Pancreas (tissue), 10 donors: ENCODE results near the gene GRM5. TPM values are rescaled to one million over a fixed set of nuclear protein-coding genes. Genes with fewer than 3 reads are reported as not detected.

Experiments
- ATAC-seq, 4 donors: fragments of 200-7000 bp; cut with Tn5 transposase; one replicate each; pipeline versions ENCODE4 v1.8.0 to v1.9.1; 2020; ENCODE audit warnings: mild to moderate bottlenecking in 4 of 4, moderate library complexity in 4 of 4
- DNase-seq, 6 donors: peaks; one replicate each; pipeline ENCODE4 v3.0.0-alpha.2; 2020
- FAIRE-seq: peaks from 2 replicates; lab custom pipeline; 2012; peaks lifted over from hg19 to GRCh38; lab: Jason Lieb, UNC
- H3K27ac ChIP-seq, 4 donors: fragments of 200-600 bp; sonication (generic); 1 replicate in 3 of 4; 2 replicates in 1 of 4; pipeline versions ENCODE4 v1.5.0 to v1.8.0; 2020
- H3K27me3 ChIP-seq, 4 donors: fragments of 200-600 bp; one replicate each; pipeline ENCODE4 v1.8.0; 2021
- H3K36me3 ChIP-seq, 3 donors: fragments of 200-600 bp; sonication (generic) in 1 of 3; one replicate each; pipeline versions ENCODE4 v1.5.0 to v1.8.0; 2020 to 2021
- H3K4me1 ChIP-seq, 3 donors: fragments of 200-600 bp; one replicate each; pipeline ENCODE4 v1.8.0; 2021
- H3K4me3 ChIP-seq, 4 donors: fragments of 200-600 bp; sonication (generic) in 2 of 4; one replicate each; pipeline versions ENCODE4 v1.5.0 to v1.8.0; 2020 to 2021
- H3K9me3 ChIP-seq, 4 donors: fragments of 200-600 bp; one replicate each; pipeline ENCODE4 v1.8.0; 2021
- CTCF ChIP-seq, 4 donors: fragments of 200-600 bp; sonication (generic) in 3 of 4; IDR thresholded peaks; one replicate each; pipeline versions ENCODE4 v1.5.0 to v1.8.0; 2021; ENCODE audit warnings: antibody characterized with exemption in 4 of 4
- WGBS, 2 donors: extraction: QIAGEN DNeasy Blood & Tissue Kit; methylation state at CpG; one replicate each; pipeline ENCODE4 v1.1.7; 2013; 5-methylcytosine and 5-hydroxymethylcytosine counted together
- intact Hi-C, 3 donors: fragments of 100-400 bp; cut with DNase I; formaldehyde crosslinking; loops; one replicate each; pipeline versions ENCODE4 v1.11.1 to v1.14.2; 2022
- polyA plus RNA-seq, 2 donors: library from polyadenylated mRNA; stranded (reverse); fragments of 200-250 nt; gene quantifications; one replicate each; pipeline ENCODE4 v1.2.3, GENCODE V29; 2013
- total RNA-seq, 6 donors: library from RNA; stranded (reverse); fragmentation: NEBNext Ultra II Directional in 4 of 6; extraction: Animal tissue kit (Norgen Biotek cat#: 25700) in 4 of 6; gene quantifications; one replicate each; pipeline versions ENCODE4 v1.2.1 to v1.2.4, GENCODE V29; 2021 to 2023
- donor health status: healthy with polysubstance abuse.
- donor health status: DM: no; HTN: no; CAD: no; lungs with moderate emphysema.
- donor health status: DM: no; HTN: no; CAD: no.
- donor health status: control.
- donor health status: control.
- donor health status: Bipolar disorder and iron deficiency.
- donor health status: DM: yes; HTN: yes; CAD: no.
- donor health status: DM: no; HTN: no; CAD: no.
- donor health status: DM: no; HTN: no; CAD: no.
- donor health status: DM: yes; HTN: yes; CAD: no.

Gene GRM5
- total and polyA plus RNA-seq, 8 donors = 0.02 to 0.06 (median 0.06) TPM; not detected in 5

- Histone ChIP-seq H3K4me3 (no peak overlapping the region), H3K27ac (no peak overlapping the region), H3K4me1 (no peaks in the 10 kb centered on the region), H3K9me3 (no peaks in the 10 kb centered on the region), H3K36me3 (no peaks in the 10 kb centered on the region), H3K27me3 (no peaks in the 10 kb centered on the region)
- no peak for TF ChIP-seq CTCF (IDR thresholded peaks at IDR 0.05)
- intact Hi-C loops = no loop called here
- DNase-seq (no peak), FAIRE-seq (no peak), ATAC-seq (no peak)
- 25 to 28% methylated on average over 1 of the region's 1 CpG for WGBS, 2 donors
Measured at GRCh38 chr11:88657076-88657738, 408.6 kb downstream of the GRM5 start.

- Histone ChIP-seq H3K27me3 (no peaks in the 10 kb centered on the region), H3K4me1 (no peaks in the 10 kb centered on the region), H3K9me3 (no peaks in the 10 kb centered on the region), H3K27ac (no peak overlapping the region), H3K36me3 (no peaks in the 10 kb centered on the region), H3K4me3 (no peak overlapping the region)
- FAIRE-seq = no peak
- ATAC-seq = no peak
- no peak for TF ChIP-seq CTCF (IDR thresholded peaks at IDR 0.05)
- 56 to 76% methylated on average over 3 of the region's 3 CpGs for WGBS, 2 donors
- no peak for DNase-seq
- intact Hi-C loops = no loop called here
Measured at GRCh38 chr11:88656283-88656682, 409.5 kb downstream of the GRM5 start.

- Histone ChIP-seq H3K4me1 (no peaks in the 10 kb centered on the region), H3K9me3 (no peaks in the 10 kb centered on the region), H3K4me3 (no peak overlapping the region), H3K27ac (no peak overlapping the region), H3K36me3 (no peaks in the 10 kb centered on the region), H3K27me3 (no peaks in the 10 kb centered on the region)
- no peak for TF ChIP-seq CTCF (IDR thresholded peaks at IDR 0.05)
- ATAC-seq (no peak), DNase-seq (no peak), FAIRE-seq (no peak)
- intact Hi-C loops = no loop called here
Measured at GRCh38 chr11:88655656-88656055, 410.1 kb downstream of the GRM5 start.

GRCh38 chr11:88655196-88655595 is 410.6 kb downstream of the GRM5 start:
- intact Hi-C loops = no loop called here
- no peak for TF ChIP-seq CTCF (IDR thresholded peaks at IDR 0.05)
- WGBS, 2 donors = 37 to 41% methylated on average over 3 of the region's 3 CpGs
- FAIRE-seq = no peak
- no peak overlapping the region for H3K27ac ChIP-seq
- no peak for DNase-seq
- no peak overlapping the region for H3K4me3 ChIP-seq
- no peaks in the 10 kb centered on the region for H3K9me3 ChIP-seq
- H3K4me1 ChIP-seq = no peaks in the 10 kb centered on the region
- H3K36me3 ChIP-seq = no peaks in the 10 kb centered on the region
- no peaks in the 10 kb centered on the region for H3K27me3 ChIP-seq
- ATAC-seq = no peak

DNA sequence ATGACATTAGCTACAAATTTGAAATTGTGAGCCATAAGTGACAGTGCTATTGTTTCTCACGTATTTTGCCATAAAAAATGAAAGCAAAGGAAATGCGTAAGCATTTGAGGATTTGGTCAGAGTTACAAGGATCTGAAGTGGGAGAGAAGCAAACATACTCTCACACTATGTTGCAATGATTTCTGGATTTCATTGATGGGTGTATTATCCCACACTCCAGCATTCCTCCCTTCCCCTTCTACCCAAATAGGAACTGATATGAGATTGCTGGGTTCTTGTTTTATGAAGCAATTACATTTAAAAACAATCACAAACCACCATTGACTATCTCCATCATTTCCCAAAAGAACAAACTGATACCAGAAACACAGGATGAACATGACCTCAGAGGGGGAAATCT is 414.2 kb downstream of the GRM5 start:
- no peaks in the 10 kb centered on the region for H3K27me3 ChIP-seq
- H3K27ac ChIP-seq = no peak overlapping the region
- no peaks in the 10 kb centered on the region for H3K36me3 ChIP-seq
- H3K9me3 ChIP-seq = no peaks in the 10 kb centered on the region
- no peak for FAIRE-seq
- no peaks in the 10 kb centered on the region for H3K4me1 ChIP-seq
- ATAC-seq = no peak
- no peak overlapping the region for H3K4me3 ChIP-seq
- DNase-seq = no peak
- 79 to 84% methylated on average over 2 of the region's 2 CpGs for WGBS, 2 donors
- no peak for TF ChIP-seq CTCF (IDR thresholded peaks at IDR 0.05)
- intact Hi-C loops = no loop called here
